LoVo (cell line): ENCODE data around the gene RNF13.
A peak's percentile ranks its signal among the peaks of the same experiment; 100 is the strongest.

Experiments
- DNase-seq: peaks from one replicate; pipeline ENCODE4 v3.0.0-alpha.2; 2016; ENCODE audit warnings: low spot score

The RNF13 gene, protein sequence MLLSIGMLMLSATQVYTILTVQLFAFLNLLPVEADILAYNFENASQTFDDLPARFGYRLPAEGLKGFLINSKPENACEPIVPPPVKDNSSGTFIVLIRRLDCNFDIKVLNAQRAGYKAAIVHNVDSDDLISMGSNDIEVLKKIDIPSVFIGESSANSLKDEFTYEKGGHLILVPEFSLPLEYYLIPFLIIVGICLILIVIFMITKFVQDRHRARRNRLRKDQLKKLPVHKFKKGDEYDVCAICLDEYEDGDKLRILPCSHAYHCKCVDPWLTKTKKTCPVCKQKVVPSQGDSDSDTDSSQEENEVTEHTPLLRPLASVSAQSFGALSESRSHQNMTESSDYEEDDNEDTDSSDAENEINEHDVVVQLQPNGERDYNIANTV

DNA sequence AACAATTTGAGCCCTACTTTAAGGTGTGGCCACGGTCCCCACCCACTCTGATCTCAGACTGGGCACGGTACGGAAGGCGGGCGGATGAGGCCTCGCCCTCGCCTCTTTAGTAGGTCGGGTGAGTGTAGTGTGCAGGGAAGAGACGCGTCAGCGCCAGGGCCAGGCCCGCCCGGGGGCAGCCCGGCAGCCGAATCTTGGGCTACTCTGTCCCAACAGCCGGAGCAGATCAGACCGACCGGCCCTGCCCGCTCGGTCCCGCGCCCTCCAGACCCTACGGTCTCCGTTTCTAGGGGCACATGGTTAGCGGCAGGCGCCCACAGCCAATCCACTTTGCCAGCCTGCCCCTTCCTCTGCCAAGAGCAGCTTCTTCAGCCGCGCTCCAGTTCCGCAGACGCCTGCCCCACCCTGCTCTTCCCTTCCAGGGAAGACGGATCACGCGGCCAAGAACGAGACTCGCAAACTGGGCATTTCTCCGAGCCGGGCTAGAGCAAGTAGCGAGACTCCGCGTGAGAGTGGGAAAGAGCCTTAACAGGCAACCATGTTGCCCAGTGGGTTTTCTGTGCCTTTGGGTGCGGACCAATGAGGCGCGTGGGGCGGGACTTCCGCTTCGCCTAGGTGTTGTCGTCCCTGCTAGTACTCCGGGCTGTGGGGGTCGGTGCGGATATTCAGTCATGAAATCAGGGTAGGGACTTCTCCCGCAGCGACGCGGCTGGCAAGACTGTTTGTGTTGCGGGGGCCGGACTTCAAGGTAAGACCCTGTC lies at the start of gene RNF13:
TSS of gene RNF13 (plus strand) at position 610 of the 761 bp plus-strand sequence. CDS start 32,812 bp downstream, outside the sequence.
- peak; percentile 91 for DNase-seq

GRCh38 chr3:149763565-149764195 lies 49.3 kb upstream of the RNF13 start:
- peak; percentile 5 for DNase-seq

- DNase-seq: no peak
Measured at GRCh38 chr3:149764302-149764701, 48.7 kb upstream of the RNF13 start.

DNA sequence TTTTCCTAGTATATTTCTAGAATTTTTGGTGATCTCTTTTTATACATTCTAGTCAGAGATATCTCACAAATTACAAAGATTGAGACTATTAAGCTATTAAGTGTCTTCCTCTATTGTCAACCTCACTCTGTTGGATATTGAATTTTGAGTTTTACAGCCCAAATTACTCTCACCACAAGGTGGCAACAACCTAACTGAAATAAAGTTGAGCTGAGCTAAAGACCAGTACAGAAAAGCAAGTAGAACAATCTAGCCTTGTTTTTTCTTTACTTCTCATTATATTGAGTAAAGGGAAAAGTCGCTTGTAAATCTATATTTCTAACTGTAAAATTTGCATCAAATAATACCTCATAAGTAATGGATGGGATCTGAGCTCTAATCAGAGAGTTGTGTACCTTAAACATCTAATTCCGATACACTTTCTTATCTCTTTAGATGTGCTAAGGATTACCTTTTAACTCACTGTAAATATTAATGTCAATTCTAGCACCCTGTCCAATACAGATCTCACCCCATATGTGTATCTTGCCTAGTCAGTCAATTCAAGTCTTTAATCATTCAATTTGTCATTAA lies 47.2 kb upstream of the RNF13 start:
- DNase-seq: peak; percentile 22

- DNase-seq: no peak
Measured at GRCh38 chr3:149767720-149768119, 45.3 kb upstream of the RNF13 start.

DNA sequence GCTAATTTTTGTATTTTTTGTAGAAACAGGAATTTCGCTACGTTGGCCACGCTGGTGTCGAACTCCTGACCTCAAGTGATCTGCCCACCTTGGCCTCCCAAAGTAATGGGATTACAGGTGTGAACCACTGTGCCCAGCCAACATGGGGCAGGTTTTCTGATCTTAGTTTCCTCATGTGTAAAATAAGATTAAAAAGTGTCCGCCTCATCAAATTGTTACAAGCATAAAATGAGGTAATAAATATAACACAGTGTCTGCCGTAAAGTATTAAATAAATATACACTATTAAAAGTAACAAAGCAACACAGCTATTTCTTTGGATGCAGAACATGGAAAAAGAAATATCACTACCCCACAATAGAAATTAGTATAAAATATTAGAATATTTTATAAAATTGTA lies 44.3 kb upstream of the RNF13 start:
- no peak for DNase-seq

GRCh38 chr3:149770246-149770645 lies 42.8 kb upstream of the RNF13 start:
- DNase-seq: no peak

DNA sequence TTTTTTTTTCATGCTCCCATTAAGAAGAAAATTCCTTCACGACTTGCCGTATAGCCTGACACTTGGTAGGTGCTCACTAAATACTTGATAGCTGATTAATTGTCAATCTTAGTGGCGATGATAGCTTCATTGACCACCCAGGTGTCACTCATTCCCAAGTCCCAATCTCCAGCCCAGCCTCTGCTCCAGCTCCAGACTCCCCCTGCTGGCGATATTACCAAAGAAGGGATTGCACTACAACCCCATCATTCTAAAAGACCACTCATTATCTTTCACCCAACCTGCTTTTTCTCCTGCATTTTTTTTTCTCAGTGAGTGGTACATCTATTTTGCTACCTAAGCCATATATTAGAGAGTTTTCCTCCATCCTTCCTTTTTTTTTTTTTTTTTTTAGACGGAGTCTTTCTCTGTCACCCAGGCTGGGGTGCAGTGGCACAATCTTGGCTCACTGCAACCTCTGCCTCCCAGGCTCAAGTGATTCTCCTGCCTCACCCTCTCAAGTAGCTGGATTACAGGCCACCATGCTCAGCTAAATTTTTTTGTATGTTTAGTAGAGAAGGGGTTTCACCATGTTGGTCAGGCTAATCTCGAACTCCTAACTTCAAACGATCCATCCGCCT lies 41.3 kb upstream of the RNF13 start:
- DNase-seq: peak; percentile 49

GRCh38 chr3:149772861-149773260 lies 40.2 kb upstream of the RNF13 start:
- no peak for DNase-seq

DNA sequence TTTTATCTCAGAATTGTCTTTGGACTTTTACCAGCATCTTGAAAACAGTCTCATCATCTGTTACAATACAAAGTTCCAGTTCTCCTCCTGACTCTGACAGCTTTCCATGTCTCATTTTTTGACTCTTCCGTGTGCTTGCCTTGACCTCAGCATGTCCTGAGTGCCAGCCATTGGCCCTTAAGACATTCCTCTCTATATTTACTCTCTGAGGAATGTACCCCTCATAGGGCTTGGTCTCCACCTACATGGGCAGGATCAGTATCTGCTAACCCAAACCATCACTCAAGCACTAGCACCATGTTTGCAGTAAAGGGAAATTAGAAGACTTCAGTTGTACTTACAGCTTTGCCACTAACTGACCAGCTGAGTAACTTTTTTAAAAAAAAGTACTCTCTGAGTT lies 36.8 kb upstream of the RNF13 start:
- no peak for DNase-seq

DNA sequence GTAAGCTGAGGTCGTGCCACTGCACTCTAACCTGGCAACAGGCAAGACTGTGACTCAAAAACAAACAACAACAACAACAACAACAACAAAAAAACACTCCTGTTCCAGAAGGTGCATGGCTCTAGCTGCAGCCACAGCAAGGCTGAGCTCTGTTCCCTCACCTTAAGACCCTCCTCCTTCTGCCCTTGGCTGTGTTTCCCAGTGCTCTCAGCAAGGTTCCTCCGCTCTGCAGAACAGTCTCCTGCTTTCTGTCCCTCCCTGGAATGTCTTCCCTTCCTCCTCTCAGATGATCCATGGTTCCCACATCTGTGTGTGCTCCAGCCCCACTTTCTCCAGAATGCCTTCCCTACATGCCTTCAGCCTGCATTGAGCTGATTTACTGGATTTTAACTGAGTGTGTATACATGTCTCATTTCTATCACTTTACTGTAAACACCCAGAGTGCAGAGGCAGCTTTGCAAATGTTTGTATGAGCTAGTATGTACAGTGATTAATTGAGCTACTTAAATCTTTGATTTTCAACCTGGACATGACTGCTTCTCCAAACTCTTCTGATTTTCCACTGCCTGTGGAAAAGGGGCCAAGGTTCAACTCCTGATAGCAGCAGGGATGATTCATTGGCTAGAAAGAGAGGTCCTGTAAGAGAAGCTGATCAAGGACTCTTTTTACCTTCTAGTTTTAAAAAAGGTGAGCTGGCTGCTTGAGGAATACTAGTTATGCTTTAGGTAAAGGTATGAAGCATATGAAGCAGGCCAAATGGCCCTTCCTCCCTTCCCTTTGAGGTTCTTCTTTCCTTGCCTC lies 35.4 kb upstream of the RNF13 start:
- no peak for DNase-seq

DNA sequence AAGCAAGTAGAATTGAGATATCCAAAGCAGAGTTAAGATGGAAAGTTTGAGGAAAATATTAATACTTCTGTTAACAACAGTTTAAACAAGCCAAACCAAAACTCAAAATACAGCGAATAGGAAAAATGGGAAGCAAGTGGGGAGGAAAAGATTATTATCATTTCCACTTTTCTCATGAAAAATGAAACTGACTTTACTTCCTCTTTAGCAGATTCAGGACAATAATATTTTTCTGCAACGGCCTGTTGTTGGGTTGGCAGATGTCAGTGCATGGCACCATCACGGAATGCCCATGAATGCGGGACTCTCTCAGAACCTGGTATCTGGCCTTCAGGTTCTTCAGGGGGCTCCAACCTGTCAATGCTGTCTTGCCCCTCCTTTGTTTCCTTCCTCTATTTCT lies 31.8 kb upstream of the RNF13 start:
- no peak for DNase-seq

DNA sequence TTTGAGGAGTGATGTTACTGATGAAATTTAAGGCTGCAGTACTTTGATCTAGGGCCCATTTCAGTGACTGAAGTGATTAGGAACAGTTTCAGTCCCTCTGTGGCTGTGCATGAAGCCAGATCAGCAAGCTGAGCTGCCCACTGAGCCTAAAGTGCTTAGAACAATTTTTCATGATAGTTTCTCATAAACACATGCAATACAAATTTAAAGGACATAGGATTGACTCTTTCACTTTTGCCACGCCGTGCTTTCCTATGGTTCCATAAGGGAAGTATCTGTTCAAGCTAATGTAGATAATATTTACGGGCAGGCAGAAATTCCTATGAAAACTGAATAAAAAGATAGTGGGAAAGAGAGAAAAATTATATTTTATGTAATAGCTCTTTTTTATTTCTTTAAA lies 31.3 kb upstream of the RNF13 start:
- DNase-seq: no peak

GRCh38 chr3:149783576-149783975 lies 29.4 kb upstream of the RNF13 start:
- DNase-seq: peak; percentile 46

DNA sequence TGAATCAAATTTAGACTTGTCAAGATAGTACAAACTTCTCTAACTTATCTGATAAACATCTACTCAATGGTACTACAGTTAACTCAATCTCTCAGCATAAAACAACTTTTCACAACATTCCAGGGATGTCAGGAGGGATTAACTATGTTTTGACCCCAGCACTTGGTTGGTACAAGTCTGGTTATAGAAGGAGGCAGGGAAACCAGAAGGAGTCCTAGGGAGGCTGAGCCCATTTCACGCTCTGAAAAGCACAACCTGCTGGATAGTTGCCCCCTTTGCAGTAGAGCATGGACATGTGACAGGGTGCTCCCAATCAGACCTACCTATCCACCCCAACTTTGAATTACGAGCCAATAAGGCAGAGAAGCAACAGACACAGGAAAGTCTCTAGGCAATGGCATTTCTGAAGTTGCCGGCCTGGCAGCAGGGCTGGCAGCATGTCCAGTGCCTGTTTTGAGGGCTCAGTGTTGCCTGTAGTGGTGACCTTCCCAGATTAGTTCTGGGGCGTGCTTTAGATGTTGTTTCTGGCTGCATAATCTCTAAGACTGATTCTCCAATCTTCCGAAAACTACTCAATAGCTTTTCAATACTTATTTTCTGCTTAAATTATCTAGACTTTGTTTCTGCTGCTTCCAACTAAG lies 28.8 kb upstream of the RNF13 start:
- no peak for DNase-seq

DNA sequence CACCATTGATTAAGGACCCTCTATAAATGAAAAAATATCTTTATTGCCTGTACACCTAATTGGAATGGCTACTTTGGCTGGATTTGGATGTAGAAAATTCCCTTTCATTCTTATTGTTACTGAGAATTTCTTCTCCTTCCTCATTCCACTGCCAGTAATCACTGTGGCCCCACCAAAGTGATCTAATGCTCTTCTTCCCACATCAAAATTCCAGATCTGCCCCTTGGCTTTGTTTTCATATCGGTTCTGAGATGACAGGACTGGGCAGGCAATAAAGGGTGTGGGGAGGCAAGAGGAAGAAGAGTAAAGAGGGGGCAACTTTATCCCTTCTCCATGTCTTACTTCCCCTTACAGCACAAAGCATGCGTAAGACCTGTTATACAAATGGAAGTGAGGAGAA lies 22.7 kb upstream of the RNF13 start:
- peak; percentile 57 for DNase-seq

DNA sequence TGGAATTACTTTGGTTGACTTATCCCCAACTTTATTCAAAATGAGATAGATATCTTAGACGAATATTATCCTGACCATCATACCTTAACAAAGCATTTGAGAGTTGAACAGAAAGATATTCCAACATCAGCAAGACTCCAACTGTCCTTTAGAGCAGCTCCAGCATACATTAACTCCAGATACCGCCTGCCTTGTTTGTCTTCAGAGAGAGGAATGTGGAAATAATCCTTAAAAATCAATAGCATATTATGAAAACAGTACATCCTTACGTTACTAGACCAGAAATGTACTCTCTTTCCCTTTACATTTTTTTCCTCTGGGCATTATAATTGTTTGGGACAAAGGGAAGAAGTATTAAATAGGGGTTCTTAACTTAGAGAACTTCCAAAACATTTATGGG lies 22.3 kb upstream of the RNF13 start:
- DNase-seq: no peak

DNA sequence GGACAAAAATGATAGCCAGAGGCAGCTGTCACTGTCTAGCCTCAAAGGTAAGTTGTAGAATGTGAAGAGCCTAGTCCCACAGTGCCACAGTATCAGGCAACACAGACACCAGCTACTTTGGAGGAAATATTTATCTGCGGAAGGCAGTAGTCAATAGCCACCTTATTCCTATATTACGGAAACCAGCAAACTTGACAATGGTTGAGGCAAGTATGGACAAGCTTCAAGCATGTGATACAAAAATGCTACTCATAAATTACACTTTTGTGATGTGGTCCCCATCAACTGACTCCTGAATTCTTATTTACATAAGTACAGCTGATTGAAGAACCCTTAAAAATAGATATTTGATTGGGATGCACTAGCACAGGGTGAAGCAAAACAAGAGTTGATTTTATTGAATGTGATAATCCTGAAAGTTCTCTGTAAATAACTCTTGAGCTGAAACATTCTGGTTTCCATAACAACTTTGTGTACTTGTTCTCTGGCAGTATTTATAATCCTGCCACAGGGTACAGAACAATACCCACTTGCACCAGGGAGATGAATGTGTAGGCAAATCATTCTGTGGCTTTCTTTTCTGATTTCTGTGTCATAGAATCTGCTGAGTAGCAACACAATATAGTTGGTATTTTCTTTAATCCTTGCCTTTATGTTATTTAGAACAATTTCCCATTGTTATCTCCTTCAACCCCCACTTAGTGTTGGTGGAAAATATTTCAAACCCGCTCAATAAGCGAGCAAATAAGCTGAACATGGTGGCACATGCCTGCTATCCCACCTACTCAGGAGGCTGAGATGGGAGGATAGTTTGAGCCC lies 20.4 kb upstream of the RNF13 start, which contains the start of gene ANKUB1:
TSS of gene ANKUB1 (minus strand) at position 103 of the 819 bp plus-strand sequence. CDS start 188 bp downstream, outside the sequence.
- no peak for DNase-seq

DNA sequence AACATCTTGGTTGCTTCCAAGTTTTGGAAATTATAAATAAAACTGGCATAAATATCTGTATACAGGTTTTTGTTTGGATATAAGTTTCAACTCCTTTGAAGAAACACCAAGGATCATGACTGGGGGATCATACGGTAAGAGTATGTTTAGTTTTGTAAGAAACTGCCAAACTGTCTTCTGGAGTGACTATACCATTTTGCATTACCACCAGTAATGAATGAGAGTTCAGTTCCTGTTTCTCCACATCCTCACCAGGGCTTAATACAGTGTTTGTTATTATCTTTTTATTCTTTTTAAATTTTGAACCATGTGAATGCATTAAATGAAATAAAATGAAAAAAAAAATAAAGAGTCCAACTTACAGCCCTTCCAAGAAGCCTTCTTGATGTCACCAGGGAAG lies 17.0 kb upstream of the RNF13 start:
- DNase-seq: no peak

- DNase-seq: no peak
Measured at GRCh38 chr3:149800693-149801092, 12.3 kb upstream of the RNF13 start.
